ENCODE results near the gene RAD51B.

DNA sequence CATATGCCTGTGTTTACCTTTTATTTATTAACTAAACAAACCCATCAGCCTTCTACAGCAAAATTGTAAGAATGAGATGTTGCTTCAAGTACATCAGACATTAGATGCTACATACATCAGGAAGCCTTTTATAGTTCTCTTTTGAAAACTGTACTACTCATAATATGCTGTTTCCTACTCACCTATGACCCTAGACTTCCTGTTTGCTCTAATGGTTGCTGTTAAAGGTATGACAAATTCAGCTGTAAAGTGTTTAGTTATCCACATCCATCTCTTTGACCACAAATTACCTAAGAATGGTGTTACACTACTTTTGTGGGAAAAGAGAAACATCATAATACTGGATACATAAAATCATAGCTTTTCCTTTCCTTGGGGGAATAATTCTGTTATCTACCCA lies 220.0 kb downstream of the RAD51B start:
- TF ChIP-seq, protein P1, sequence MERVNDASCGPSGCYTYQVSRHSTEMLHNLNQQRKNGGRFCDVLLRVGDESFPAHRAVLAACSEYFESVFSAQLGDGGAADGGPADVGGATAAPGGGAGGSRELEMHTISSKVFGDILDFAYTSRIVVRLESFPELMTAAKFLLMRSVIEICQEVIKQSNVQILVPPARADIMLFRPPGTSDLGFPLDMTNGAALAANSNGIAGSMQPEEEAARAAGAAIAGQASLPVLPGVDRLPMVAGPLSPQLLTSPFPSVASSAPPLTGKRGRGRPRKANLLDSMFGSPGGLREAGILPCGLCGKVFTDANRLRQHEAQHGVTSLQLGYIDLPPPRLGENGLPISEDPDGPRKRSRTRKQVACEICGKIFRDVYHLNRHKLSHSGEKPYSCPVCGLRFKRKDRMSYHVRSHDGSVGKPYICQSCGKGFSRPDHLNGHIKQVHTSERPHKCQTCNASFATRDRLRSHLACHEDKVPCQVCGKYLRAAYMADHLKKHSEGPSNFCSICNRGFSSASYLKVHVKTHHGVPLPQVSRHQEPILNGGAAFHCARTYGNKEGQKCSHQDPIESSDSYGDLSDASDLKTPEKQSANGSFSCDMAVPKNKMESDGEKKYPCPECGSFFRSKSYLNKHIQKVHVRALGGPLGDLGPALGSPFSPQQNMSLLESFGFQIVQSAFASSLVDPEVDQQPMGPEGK (tag by site-specific recombination; IDR thresholded peaks at IDR 0.05), result no peak
- no peak for TF ChIP-seq ZNF404 (tag by site-specific recombination; IDR thresholded peaks at IDR 0.05)
- TF ChIP-seq, protein P2, sequence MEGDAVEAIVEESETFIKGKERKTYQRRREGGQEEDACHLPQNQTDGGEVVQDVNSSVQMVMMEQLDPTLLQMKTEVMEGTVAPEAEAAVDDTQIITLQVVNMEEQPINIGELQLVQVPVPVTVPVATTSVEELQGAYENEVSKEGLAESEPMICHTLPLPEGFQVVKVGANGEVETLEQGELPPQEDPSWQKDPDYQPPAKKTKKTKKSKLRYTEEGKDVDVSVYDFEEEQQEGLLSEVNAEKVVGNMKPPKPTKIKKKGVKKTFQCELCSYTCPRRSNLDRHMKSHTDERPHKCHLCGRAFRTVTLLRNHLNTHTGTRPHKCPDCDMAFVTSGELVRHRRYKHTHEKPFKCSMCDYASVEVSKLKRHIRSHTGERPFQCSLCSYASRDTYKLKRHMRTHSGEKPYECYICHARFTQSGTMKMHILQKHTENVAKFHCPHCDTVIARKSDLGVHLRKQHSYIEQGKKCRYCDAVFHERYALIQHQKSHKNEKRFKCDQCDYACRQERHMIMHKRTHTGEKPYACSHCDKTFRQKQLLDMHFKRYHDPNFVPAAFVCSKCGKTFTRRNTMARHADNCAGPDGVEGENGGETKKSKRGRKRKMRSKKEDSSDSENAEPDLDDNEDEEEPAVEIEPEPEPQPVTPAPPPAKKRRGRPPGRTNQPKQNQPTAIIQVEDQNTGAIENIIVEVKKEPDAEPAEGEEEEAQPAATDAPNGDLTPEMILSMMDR (tag by site-specific recombination; IDR thresholded peaks at IDR 0.05), result no peak
- no peak for TF ChIP-seq ZSCAN23 (tag by site-specific recombination; IDR thresholded peaks at IDR 0.05)
- TF ChIP-seq TCF7L2 (IDR thresholded peaks at IDR 0.05; ENCODE audit: borderline replicate concordance, low read depth, low read length), result no peak
- no peak for TF ChIP-seq GLIS1 (tag by site-specific recombination; IDR thresholded peaks at IDR 0.05)
- no peak for TF ChIP-seq YY1 (tag by site-specific recombination; IDR thresholded peaks at IDR 0.05)
- no peak for TF ChIP-seq ZNF184 (tag by site-specific recombination; IDR thresholded peaks at IDR 0.05)
- TF ChIP-seq KLF9 (tag by site-specific recombination; IDR thresholded peaks at IDR 0.05; ENCODE audit: low read depth), result no peak
- no peak for TF ChIP-seq ZNF416 (tag by site-specific recombination; IDR thresholded peaks at IDR 0.05)
- TF ChIP-seq, protein P3, sequence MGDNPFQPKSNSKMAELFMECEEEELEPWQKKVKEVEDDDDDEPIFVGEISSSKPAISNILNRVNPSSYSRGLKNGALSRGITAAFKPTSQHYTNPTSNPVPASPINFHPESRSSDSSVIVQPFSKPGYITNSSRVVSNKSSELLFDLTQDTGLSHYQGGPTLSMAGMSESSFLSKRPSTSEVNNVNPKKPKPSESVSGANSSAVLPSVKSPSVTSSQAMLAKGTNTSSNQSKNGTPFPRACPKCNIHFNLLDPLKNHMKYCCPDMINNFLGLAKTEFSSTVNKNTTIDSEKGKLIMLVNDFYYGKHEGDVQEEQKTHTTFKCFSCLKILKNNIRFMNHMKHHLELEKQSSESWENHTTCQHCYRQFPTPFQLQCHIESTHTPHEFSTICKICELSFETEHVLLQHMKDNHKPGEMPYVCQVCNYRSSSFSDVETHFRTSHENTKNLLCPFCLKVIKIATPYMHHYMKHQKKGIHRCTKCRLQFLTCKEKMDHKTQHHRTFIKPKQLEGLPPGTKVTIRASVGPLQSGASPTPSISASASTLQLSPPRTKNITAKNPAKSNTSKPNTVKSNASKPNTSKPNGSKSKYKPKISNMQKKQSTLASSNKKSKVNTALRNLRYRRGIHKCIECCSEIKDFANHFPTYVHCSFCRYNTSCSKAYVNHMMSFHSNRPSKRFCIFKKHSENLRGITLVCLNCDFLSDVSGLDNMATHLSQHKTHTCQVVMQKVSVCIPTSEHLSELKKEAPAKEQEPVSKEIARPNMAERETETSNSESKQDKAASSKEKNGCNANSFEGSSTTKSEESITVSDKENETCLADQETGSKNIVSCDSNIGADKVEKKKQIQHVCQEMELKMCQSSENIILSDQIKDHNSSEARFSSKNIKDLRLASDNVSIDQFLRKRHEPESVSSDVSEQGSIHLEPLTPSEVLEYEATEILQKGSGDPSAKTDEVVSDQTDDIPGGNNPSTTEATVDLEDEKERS (tag by site-specific recombination; IDR thresholded peaks at IDR 0.05), result no peak

All from HEK293 (cell line).